Stimulated activated naive CD8-positive, alpha-beta T cell treated with anti-CD3 and anti-CD28 coated beads, Interleukin-15, amount 100 ng/mL, for 72 hours (primary cell): ENCODE data around the gene GNB2.
"Not testable (repeated sequence)": the region's sequence is repeated elsewhere in the genome, so short reads cannot be mapped to it uniquely, and the experiment has no call there.

Source experiments
- ATAC-seq: fragments of 150-1000 bp; cut with Tn5 transposase; 2 replicates; pipeline ENCODE4 v1.10.0; 2021; ENCODE audit warnings: mild to moderate bottlenecking, moderate library complexity
- DNase-seq, 2 donors: peaks; one replicate each; pipeline ENCODE4 v3.0.0; 2021 to 2022
- H3K27ac Mint-ChIP-seq, 2 donors: one replicate each; pipeline ENCODE4 v1.8.0; 2022; ENCODE audit warnings: mild to moderate bottlenecking in 2 of 2, mixed read lengths in 2 of 2, moderate library complexity in 2 of 2
- H3K27me3 Mint-ChIP-seq: one replicate; pipeline ENCODE4 v1.8.0; 2022; ENCODE audit warnings: mixed read lengths
- H3K4me1 Mint-ChIP-seq: one replicate; pipeline ENCODE4 v1.8.0; 2022; ENCODE audit warnings: mild to moderate bottlenecking, mixed read lengths
- H3K4me3 Mint-ChIP-seq, 2 donors: one replicate each; pipeline ENCODE4 v1.8.0; 2022; ENCODE audit warnings: mild to moderate bottlenecking in 2 of 2, mixed read lengths in 2 of 2, moderate library complexity in 1 of 2
- H3K9me3 Mint-ChIP-seq, 2 donors: one replicate each; pipeline ENCODE4 v1.8.0; 2022; ENCODE audit warnings: mixed read lengths in 2 of 2

The GNB2 gene

GRCh38 chr7:100649826-100650565, 23.5 kb upstream of the GNB2 start:
- Mint-ChIP-seq H3K27me3 (peaks cover 38% of the 10 kb centered on the region), H3K4me3 (no peak overlapping the region), H3K27ac (no peak overlapping the region), H3K4me1 (no peaks in the 10 kb centered on the region), H3K9me3 (no peaks in the 10 kb centered on the region)
- no peak for DNase-seq
- no peak for ATAC-seq

- Mint-ChIP-seq H3K27ac (no peak overlapping the region), H3K4me3 (no peak overlapping the region), H3K4me1 (peaks cover 6% of the 10 kb centered on the region), H3K9me3 (no peaks in the 10 kb centered on the region), H3K27me3 (peaks cover 69% of the 10 kb centered on the region)
- DNase-seq (no peak), ATAC-seq (no peak)
Observed at GRCh38 chr7:100654908-100655831, 18.4 kb upstream of the GNB2 start.

GRCh38 chr7:100655908-100656674, 17.4 kb upstream of the GNB2 start, which contains the start of gene ACTL6B:
TSS of gene ACTL6B (minus strand) at chr7:100656448. CDS start at chr7:100656354, 94 bp downstream.
- Mint-ChIP-seq H3K9me3 (no peaks in the 10 kb centered on the region), H3K4me1 (peaks cover 6% of the 10 kb centered on the region), H3K27ac (no peak within 1 kb of the TSS), H3K4me3 (no peak within 1 kb of the TSS), H3K27me3 (peaks cover 64% of the 10 kb centered on the region)
- DNase-seq (peak in 1 of 2 donors; percentile 43), ATAC-seq (peak; percentile 69)

GRCh38 chr7:100662194-100662776, 11.3 kb upstream of the GNB2 start:
- ATAC-seq, DNase-seq, H3K4me1 Mint-ChIP-seq, H3K27ac Mint-ChIP-seq, H3K4me3 Mint-ChIP-seq, H3K9me3 Mint-ChIP-seq: not testable (repeated sequence)
- peaks cover 19% of the 10 kb centered on the region for H3K27me3 Mint-ChIP-seq

- ATAC-seq (no peak), DNase-seq (no peak)
- Mint-ChIP-seq H3K9me3 (peaks cover 0 to 4% of the 10 kb centered on the region in 2 donors), H3K4me1 (no peaks in the 10 kb centered on the region), H3K27me3 (no peaks in the 10 kb centered on the region), H3K27ac (no peak overlapping the region), H3K4me3 (no peak overlapping the region)
Observed at GRCh38 chr7:100665168-100665726, 8.3 kb upstream of the GNB2 start.

- Mint-ChIP-seq H3K27me3 (no peaks in the 10 kb centered on the region), H3K9me3 (peaks cover 0 to 4% of the 10 kb centered on the region in 2 donors), H3K4me1 (peaks cover under 1% of the 10 kb centered on the region), H3K27ac (no peak overlapping the region), H3K4me3 (no peak overlapping the region)
- DNase-seq (no peak), ATAC-seq (no peak)
Observed at GRCh38 chr7:100667331-100668068, 6.0 kb upstream of the GNB2 start.

- Mint-ChIP-seq H3K9me3 (peaks cover 0 to 4% of the 10 kb centered on the region in 2 donors), H3K27me3 (no peaks in the 10 kb centered on the region), H3K4me1 (peaks cover 6% of the 10 kb centered on the region), H3K27ac (no peak overlapping the region), H3K4me3 (no peak overlapping the region)
- DNase-seq (no peak), ATAC-seq (no peak)
Observed at GRCh38 chr7:100668069-100668449, 5.5 kb upstream of the GNB2 start.

- H3K9me3 Mint-ChIP-seq, H3K4me3 Mint-ChIP-seq, H3K27me3 Mint-ChIP-seq, ATAC-seq, DNase-seq, H3K27ac Mint-ChIP-seq, H3K4me1 Mint-ChIP-seq: not testable (repeated sequence)
Observed at GRCh38 chr7:100669106-100669505, 4.4 kb upstream of the GNB2 start.

GRCh38 chr7:100670074-100670473, 3.5 kb upstream of the GNB2 start:
- H3K4me3 Mint-ChIP-seq = no peak overlapping the region
- ATAC-seq (no peak), DNase-seq (no peak)
- no peak overlapping the region for H3K27ac Mint-ChIP-seq
- H3K27me3 Mint-ChIP-seq = no peaks in the 10 kb centered on the region
- peaks cover 10% of the 10 kb centered on the region for H3K4me1 Mint-ChIP-seq
- peaks cover 0 to 4% of the 10 kb centered on the region in 2 donors for H3K9me3 Mint-ChIP-seq

- Mint-ChIP-seq H3K27me3 (no peaks in the 10 kb centered on the region), H3K4me3 (peak overlapping the region in 1 of 2 donors; percentile 90), H3K4me1 (peaks cover 15% of the 10 kb centered on the region), H3K27ac (peak overlapping the region in 1 of 2 donors; percentile 35), H3K9me3 (peaks cover 0 to 4% of the 10 kb centered on the region in 2 donors)
- DNase-seq = no peak
- ATAC-seq = no peak
Observed at GRCh38 chr7:100671353-100672327, 1.9 kb upstream of the GNB2 start.

GRCh38 chr7:100673942-100674410, 436 bp downstream of the GNB2 start:
- DNase-seq = no peak
- Mint-ChIP-seq H3K4me1 (peaks cover 31% of the 10 kb centered on the region), H3K27ac (peak overlapping the region; percentile 95 to 96)

GRCh38 chr7:100674411-100675104, 1.0 kb downstream of the GNB2 start:
- Mint-ChIP-seq H3K4me3 (peak overlapping the region; percentile 90 to 91), H3K27me3 (no peaks in the 10 kb centered on the region), H3K9me3 (no peaks in the 10 kb centered on the region), H3K27ac (peak overlapping the region; percentile 95 to 96), H3K4me1 (peaks cover 37% of the 10 kb centered on the region)
- DNase-seq (no peak), ATAC-seq (no peak)

More at GRCh38 chr7:100673942-100674410, 436 bp downstream of the GNB2 start:
- ATAC-seq = no peak
- Mint-ChIP-seq H3K9me3 (no peaks in the 10 kb centered on the region), H3K4me3 (peak overlapping the region; percentile 90 to 91), H3K27me3 (no peaks in the 10 kb centered on the region)

GRCh38 chr7:100675105-100675451, 1.5 kb downstream of the GNB2 start:
- Mint-ChIP-seq H3K9me3 (no peaks in the 10 kb centered on the region), H3K4me1 (peaks cover 42% of the 10 kb centered on the region), H3K27me3 (no peaks in the 10 kb centered on the region), H3K27ac (no peak overlapping the region), H3K4me3 (peak overlapping the region; percentile 90 to 91)
- ATAC-seq (peak; percentile 2), DNase-seq (peak in 1 of 2 donors; percentile 46)
